Activated T-cell treated with anti-CD3 and anti-CD28 coated beads, Interleukin-2, amount 50 U/mL, for 4 hours (primary cell): ENCODE measurements around the gene MAP2. TPM values are rescaled to one million over a fixed set of nuclear protein-coding genes. Genes with fewer than 3 reads are reported as not detected.
"Not testable (repeated sequence)": the region's sequence is repeated elsewhere in the genome, so short reads cannot be mapped to it uniquely, and the experiment has no call there.

Source experiments
- ATAC-seq, 2 donors: fragments of 200-7000 bp; cut with Tn5 transposase; one replicate each; pipeline ENCODE4 v1.10.0; 2021
- DNase-seq: peaks from one replicate; pipeline ENCODE4 v3.0.0-alpha.2; 2020
- H3K27me3 Mint-ChIP-seq: one replicate; pipeline ENCODE4 v1.8.0; 2021; ENCODE audit warnings: low read depth, mixed read lengths
- H3K36me3 Mint-ChIP-seq: one replicate; pipeline ENCODE4 v1.8.0; 2022; ENCODE audit warnings: mixed read lengths; ENCODE audit not compliant: insufficient read depth
- H3K4me1 Mint-ChIP-seq: one replicate; pipeline ENCODE4 v1.8.0; 2021; ENCODE audit warnings: low read depth, mixed read lengths
- H3K4me3 Mint-ChIP-seq: one replicate; pipeline ENCODE4 v1.8.0; 2021; ENCODE audit warnings: mild to moderate bottlenecking, moderate library complexity, mixed read lengths
- H3K9me3 Mint-ChIP-seq: one replicate; pipeline ENCODE4 v1.8.0; 2021; ENCODE audit warnings: mixed read lengths
- total RNA-seq, 3 donors: library from RNA; stranded (reverse); gene quantifications; one replicate each; pipeline ENCODE4 v1.2.1, GENCODE V29; 2021

Gene MAP2
- total RNA-seq, 3 donors from 2014 or later: 0.24 TPM; not detected in 2

DNA sequence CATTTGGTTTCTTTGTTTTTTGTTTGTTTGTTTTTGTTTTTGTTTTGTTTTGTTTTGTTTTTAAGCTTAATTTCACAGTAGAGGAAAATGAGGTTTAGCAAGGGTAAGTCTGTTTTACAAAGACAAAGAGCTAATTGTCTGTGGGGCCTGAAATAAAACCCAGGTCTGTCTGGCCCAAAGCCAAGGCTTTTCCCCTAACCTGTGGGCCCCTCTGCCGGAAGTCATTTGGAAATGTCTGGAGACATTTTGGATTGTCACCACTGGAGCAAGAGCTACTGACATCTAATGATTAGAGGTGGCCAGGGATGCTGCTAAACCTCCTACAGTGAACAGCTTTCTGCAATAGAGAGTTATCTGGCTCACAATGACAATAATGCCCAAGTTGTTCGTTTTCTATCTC lies 167.2 kb downstream of the MAP2 start:
- H3K4me1 Mint-ChIP-seq: no peaks in the 10 kb centered on the region
- no peaks in the 10 kb centered on the region for H3K9me3 Mint-ChIP-seq
- H3K4me3 Mint-ChIP-seq: no peak overlapping the region
- H3K36me3 Mint-ChIP-seq: no peaks in the 10 kb centered on the region
- no peak for ATAC-seq
- no peak for DNase-seq
- no peaks in the 10 kb centered on the region for H3K27me3 Mint-ChIP-seq

DNA sequence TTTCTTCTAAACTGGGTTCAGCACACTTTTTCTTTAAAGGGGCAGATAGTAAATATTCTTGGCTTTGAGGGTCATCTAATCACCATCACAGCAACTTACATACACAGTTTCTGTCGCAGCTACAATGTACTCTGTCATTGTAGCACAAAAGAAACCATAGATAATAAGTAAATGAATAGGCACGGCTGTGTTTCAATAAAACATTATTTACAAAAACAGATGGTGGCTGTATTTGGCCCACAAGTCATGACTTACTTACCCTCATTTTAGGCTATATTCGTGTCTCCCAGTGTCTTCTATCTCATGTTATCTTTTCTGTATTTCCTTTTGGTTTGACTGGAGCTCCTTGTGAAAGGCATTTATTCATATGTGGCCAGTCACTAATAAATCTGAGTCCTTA lies 168.3 kb downstream of the MAP2 start:
- Mint-ChIP-seq H3K9me3 (no peaks in the 10 kb centered on the region), H3K4me1 (no peaks in the 10 kb centered on the region), H3K27me3 (no peaks in the 10 kb centered on the region), H3K36me3 (no peaks in the 10 kb centered on the region), H3K4me3 (no peak overlapping the region)
- ATAC-seq: no peak
- DNase-seq: no peak

DNA sequence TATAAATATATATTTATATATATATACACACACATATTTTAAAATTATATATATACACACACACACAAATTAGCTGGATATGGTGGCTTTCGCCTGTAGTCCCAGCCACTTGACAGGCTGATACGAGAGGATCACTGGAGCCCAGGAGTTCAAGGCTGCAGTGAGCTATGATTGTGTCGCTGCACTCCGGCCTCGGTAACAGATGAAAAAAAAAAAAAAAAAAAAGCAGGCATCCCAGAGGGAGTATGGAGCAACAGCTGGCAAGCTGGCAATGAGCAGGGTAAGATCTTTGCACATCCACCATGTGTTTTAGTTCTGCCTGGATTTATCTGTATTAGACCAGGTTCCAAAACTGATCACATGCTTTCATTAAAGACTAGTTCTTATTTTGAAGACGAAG lies 170.1 kb downstream of the MAP2 start:
- DNase-seq: no peak
- no peaks in the 10 kb centered on the region for H3K4me1 Mint-ChIP-seq
- H3K36me3 Mint-ChIP-seq: no peaks in the 10 kb centered on the region

DNA sequence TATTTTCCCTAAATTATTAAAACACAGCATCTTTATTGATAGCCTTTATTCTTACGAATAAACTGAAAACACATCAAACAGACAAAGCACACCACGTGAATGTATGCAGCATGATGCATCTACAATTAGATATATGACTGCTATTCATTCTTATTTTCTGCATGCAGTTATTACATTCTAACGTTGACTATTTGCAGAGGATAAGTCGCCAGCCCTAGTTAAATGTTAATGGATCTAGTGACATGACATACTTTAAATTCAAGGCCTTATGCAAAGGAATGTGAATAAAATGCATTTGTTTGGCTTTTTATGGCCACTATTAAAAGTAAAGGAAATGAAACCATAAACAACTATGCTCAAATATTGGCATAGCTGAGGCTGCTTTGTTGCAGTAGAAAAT lies 172.4 kb downstream of the MAP2 start:
- Mint-ChIP-seq H3K9me3 (no peaks in the 10 kb centered on the region), H3K4me1 (no peaks in the 10 kb centered on the region), H3K27me3 (no peaks in the 10 kb centered on the region), H3K36me3 (no peaks in the 10 kb centered on the region), H3K4me3 (no peak overlapping the region)
- ATAC-seq (no peak), DNase-seq (no peak)

More for the DNA sequence above, 170.1 kb downstream of the MAP2 start:
- no peaks in the 10 kb centered on the region for H3K27me3 Mint-ChIP-seq
- no peak for ATAC-seq
- no peaks in the 10 kb centered on the region for H3K9me3 Mint-ChIP-seq
- H3K4me3 Mint-ChIP-seq: no peak overlapping the region

DNA sequence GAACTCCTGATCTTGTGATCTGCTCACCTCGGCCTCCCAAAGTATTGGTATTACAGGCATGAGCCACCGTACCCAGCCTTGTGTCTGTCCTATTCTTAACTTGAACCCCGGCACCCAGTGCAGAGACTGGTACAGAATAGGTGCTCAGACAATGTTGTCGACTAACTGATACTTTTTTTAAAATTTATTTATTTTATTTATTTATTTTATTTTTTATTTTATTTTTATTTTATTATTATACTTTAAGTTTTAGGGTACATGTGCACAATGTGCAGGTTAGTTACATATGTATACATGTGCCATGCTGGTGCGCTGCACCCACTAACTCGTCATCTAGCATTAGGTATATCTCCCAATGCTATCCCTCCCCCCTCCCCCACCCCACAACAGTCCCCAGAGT lies 174.4 kb downstream of the MAP2 start:
- not testable (repeated sequence) for H3K4me3 Mint-ChIP-seq, H3K9me3 Mint-ChIP-seq, H3K27me3 Mint-ChIP-seq, H3K4me1 Mint-ChIP-seq, DNase-seq, ATAC-seq, H3K36me3 Mint-ChIP-seq

DNA sequence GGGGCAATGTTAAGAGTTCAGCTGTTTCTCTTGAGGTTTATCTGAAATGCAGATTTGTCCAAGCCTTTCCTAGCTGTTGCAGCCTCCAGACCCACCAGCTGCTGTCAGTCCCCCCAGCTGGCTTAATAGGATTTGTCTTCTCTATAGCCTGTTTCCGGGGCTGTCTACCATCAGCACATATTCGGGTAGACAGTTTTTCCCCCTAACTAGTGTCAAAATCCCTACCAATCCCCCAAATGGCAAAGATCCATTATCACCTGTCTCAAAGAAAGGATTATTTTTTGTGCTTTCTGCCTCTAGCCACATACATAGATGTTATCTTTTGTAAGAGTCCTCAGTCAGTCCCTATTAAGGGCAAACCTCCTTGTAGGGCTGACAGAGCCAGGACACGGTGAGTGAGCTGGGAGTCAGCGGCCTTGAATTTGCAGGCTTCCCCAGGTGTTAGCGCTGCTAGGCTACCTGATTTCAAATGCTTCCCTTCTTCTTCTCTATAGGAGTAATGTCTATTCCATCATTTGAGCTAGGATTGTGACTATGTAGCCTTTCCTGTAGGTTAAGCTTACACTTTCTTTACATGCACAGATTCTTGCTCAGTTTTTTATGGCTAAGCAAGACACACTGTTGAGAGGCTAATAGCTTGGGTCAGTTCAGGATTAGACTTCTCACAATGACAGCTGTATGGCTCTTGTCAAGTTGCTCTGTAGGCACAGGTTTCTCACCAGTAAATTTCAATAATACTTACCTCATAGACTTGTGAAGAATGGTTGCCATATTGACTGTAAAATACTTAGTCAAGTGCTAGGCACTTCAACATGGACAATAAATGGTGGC lies 176.7 kb downstream of the MAP2 start:
- no peaks in the 10 kb centered on the region for H3K4me1 Mint-ChIP-seq
- H3K4me3 Mint-ChIP-seq: no peak overlapping the region
- no peaks in the 10 kb centered on the region for H3K9me3 Mint-ChIP-seq
- ATAC-seq (no peak), DNase-seq (no peak)
- no peaks in the 10 kb centered on the region for H3K36me3 Mint-ChIP-seq
- no peaks in the 10 kb centered on the region for H3K27me3 Mint-ChIP-seq

DNA sequence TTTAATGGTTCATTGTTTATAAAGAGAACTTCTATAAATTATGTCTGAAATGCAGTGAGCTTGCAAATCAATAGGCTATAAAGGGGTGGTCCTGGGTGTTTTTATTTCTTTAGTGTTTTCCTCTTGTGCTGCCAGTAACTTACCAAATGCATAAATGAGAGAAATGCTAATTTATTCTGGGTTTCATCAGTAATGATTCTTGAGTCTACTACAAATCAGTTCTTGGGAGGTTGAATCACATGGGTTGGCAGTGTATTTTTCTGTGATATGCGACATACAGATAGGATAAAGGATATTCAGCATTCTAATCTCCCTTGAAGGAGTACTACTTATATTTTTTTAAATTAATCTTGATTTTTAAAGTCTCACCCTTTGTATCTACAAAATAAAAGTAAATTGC lies 177.7 kb downstream of the MAP2 start:
- no peak overlapping the region for H3K4me3 Mint-ChIP-seq
- H3K4me1 Mint-ChIP-seq: no peaks in the 10 kb centered on the region
- H3K36me3 Mint-ChIP-seq: no peaks in the 10 kb centered on the region
- no peaks in the 10 kb centered on the region for H3K27me3 Mint-ChIP-seq
- DNase-seq: no peak
- H3K9me3 Mint-ChIP-seq: no peaks in the 10 kb centered on the region
- no peak for ATAC-seq

DNA sequence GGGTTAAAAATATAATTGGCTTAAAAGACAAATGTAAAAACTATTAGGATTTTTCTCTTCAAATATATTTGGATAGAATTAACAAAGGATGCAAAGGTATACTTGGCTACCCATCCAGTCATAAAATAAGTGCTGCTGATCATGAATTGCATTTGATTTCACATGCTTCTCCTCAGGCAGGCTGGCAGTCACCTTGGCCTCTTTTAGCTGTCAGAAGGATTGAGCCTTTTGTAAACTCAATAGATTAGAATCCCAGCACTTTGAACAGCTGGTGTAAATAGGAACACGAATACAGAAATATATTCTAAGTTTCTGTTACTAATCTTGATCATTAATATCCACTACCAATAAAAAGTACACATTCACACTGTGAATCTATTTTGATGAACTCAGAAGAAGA lies 178.4 kb downstream of the MAP2 start:
- no peaks in the 10 kb centered on the region for H3K36me3 Mint-ChIP-seq
- H3K27me3 Mint-ChIP-seq: no peaks in the 10 kb centered on the region
- H3K4me3 Mint-ChIP-seq: no peak overlapping the region
- H3K4me1 Mint-ChIP-seq: no peaks in the 10 kb centered on the region
- ATAC-seq (no peak), DNase-seq (no peak)
- H3K9me3 Mint-ChIP-seq: no peaks in the 10 kb centered on the region

DNA sequence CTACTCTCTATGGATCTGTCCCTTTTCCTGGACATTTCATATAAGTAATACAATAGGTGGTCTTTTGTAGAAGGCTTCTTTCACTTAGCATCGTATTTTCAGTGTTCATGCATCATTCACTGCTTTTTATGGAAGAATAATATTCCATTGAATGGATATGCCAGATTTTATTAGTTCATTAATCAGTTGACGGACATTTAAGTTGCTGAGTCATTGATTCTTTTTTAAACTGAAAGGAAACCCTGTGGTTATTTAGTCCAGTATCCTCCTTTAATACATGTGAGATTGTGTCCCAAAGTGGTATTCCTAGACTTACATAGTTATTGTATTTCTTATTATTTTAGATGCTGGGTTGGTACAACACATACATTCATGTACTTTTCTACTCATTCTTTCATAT lies 185.7 kb downstream of the MAP2 start:
- H3K4me1 Mint-ChIP-seq: no peaks in the 10 kb centered on the region
- DNase-seq (no peak), ATAC-seq (no peak)
- no peaks in the 10 kb centered on the region for H3K9me3 Mint-ChIP-seq
- H3K27me3 Mint-ChIP-seq: no peaks in the 10 kb centered on the region
- H3K4me3 Mint-ChIP-seq: no peak overlapping the region
- no peaks in the 10 kb centered on the region for H3K36me3 Mint-ChIP-seq

DNA sequence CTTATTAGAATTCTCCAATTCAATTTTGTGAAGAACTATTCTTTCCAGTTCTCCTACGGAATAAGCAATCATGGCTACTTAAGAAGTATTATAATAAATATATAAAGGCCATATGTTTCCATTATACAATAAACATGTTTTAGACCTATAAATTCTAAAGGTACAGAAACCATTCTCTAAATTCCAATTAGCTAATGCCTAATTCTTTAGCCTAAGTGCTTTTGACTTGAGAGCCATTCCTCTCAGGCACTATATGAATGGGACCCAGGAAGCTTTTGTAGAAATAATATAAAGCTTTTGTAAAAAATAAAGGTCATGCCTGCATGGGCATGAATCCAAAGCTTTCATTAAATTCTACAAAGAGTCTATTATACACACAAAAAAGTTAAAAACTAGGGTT lies 186.8 kb downstream of the MAP2 start:
- DNase-seq: no peak
- H3K36me3 Mint-ChIP-seq: no peaks in the 10 kb centered on the region
- no peaks in the 10 kb centered on the region for H3K27me3 Mint-ChIP-seq
- H3K4me1 Mint-ChIP-seq: no peaks in the 10 kb centered on the region
- peaks cover under 1% of the 10 kb centered on the region for H3K9me3 Mint-ChIP-seq
- no peak for ATAC-seq
- no peak overlapping the region for H3K4me3 Mint-ChIP-seq

DNA sequence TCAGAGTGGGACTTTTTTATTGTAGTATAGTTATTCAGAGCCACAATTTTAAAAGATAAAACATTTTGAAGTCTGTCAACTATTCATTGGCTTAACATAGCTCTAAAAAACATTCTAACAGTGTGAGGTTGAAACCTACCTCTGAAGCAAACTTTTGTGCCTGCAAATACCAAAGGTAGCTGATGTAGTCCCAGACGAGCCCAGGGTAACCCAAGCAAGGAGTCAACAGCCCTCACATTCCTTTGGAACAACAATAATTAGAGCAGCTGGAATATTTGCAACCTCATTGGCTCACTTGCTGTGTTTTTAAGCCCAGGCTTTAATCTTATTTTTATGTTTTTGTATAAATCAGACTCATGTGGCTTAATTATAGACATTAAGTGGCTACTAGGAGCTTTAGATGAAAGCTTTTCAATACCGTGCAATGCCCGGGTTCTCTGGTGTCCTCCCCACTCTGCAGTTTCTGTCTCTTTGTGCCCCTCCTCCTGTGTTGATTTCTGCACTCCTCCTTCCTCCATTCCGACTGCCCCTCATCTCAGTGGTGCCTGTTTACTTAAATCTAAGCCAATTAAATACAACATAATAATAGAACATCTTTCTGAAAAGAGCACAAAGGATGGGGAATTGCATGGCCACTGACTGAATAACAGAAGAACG lies 189.9 kb downstream of the MAP2 start:
- Mint-ChIP-seq H3K27me3 (no peaks in the 10 kb centered on the region), H3K4me1 (no peaks in the 10 kb centered on the region), H3K36me3 (no peaks in the 10 kb centered on the region), H3K4me3 (no peak overlapping the region), H3K9me3 (peaks cover 6% of the 10 kb centered on the region)
- ATAC-seq: no peak
- DNase-seq: no peak

DNA sequence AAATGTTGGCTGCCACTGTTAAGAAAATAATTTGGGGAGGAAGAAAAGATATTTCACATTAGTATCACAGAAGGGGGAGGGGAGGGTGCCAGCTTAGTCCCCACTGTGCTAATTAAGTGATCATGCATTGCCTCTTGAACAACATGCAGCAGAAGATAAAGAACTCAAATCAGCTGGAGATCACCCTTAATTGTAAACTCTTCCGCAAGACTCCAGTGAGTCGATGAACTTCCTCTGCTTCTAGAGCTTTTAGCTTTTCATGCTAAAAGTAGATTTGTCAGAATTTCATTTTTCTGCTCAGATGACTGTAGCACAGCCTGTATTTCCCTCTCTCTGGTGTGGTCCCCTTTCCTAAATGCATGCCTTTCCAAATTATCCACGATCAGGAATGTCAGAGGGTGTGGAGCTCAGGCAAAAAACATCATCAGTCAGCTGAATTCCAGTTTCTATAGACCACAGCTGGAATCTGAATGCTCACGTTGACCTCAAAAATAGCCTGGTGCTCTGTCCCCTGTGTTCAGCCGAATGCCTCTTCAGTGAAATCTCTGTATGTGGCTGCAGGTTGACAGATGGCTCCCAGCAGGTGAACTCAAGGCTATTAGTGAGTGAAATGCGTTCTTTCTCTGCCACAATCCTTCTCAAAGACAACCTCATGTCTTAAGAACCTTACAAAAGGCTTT lies 191.0 kb downstream of the MAP2 start:
- DNase-seq (no peak), ATAC-seq (no peak)
- no peak overlapping the region for H3K4me3 Mint-ChIP-seq
- H3K27me3 Mint-ChIP-seq: no peaks in the 10 kb centered on the region
- no peaks in the 10 kb centered on the region for H3K36me3 Mint-ChIP-seq
- H3K4me1 Mint-ChIP-seq: no peaks in the 10 kb centered on the region
- peaks cover 6% of the 10 kb centered on the region for H3K9me3 Mint-ChIP-seq

DNA sequence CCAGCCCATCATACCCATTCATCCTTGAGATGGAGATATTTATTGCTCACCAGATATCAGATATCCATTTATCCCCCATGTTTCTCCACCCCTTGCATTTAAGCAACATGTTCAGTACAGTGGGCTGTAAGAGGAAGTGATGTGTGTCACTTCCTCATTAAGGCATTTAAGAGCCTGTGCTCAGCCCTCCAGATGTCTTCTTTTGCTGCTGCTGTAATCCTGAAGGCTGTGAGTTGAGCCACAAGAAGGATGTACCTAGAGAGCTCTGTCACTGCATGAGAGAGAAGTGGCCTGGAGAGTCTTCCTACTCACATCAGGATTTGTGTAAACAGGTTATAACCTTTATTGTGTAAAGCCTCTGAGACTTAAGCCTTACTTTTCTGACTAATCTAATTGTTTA lies 195.9 kb downstream of the MAP2 start:
- Mint-ChIP-seq H3K36me3 (no peaks in the 10 kb centered on the region), H3K9me3 (peaks cover 6% of the 10 kb centered on the region), H3K4me3 (no peak overlapping the region), H3K27me3 (no peaks in the 10 kb centered on the region), H3K4me1 (no peaks in the 10 kb centered on the region)
- DNase-seq (no peak), ATAC-seq (no peak)

DNA sequence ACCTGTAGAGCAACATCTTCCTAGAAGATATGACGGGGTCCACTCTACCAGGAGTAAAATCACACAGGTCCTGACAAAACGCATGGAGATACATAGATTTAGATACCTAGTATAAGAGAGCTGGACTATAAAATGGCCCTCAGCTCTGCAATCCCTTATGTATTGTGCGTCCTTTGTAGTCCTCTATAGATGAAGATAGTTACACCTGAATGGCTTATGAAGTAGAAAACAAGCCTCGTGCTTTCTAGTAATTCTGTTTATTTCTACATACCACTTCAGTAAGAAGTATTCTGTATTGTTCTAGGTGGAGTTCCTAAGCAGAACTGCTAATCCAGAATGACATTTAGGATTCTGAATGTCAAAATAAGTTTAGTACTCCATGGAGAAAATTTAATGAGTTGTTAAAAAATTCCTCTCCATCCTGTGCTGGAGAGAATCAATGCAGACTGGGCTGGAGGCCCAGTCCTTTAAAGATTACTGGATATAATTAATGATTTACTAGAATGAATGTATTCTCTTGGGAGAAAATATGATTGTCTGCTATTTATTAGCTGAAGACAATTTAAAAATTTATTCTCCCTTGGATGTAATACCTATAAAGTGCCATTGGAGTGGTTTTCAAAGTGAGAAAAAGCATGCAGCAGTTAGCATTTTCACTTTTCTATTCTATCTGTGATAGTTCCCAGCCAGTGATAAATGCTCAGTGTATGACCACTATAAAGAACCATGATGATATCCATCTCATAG lies 200.5 kb downstream of the MAP2 start:
- no peaks in the 10 kb centered on the region for H3K27me3 Mint-ChIP-seq
- H3K4me1 Mint-ChIP-seq: no peaks in the 10 kb centered on the region
- ATAC-seq (no peak), DNase-seq (no peak)
- no peak overlapping the region for H3K4me3 Mint-ChIP-seq
- no peaks in the 10 kb centered on the region for H3K9me3 Mint-ChIP-seq
- no peaks in the 10 kb centered on the region for H3K36me3 Mint-ChIP-seq
